HepG2 (cell line): ENCODE data around the gene ANKRD66.

Experiments used
- BCL3 ChIP-seq: sonication (generic); formaldehyde crosslinking; IDR thresholded peaks from 2 replicates; pipeline ENCODE4 v1.5.1; 2020; ENCODE audit warnings: mild to moderate bottlenecking, missing genetic modification reagents, moderate library complexity
- CTCF ChIP-seq: sonication (generic); formaldehyde crosslinking; IDR thresholded peaks from 2 replicates; pipeline ENCODE4 v1.5.0; 2020; ENCODE audit warnings: mild to moderate bottlenecking, missing genetic modification reagents, moderate library complexity
- ELK4 ChIP-seq: sonication (generic); formaldehyde crosslinking; IDR thresholded peaks from 2 replicates; pipeline ENCODE4 v1.9.0; 2021; ENCODE audit warnings: missing genetic modification reagents, borderline replicate concordance
- EZH2 ChIP-seq: conservative IDR thresholded peaks from 2 replicates; pipeline ENCODE4 v1.6.1; 2012; ENCODE audit warnings: mild to moderate bottlenecking, low read depth, low read length, moderate library complexity
- FOXM1 ChIP-seq: sonication (generic); formaldehyde crosslinking; IDR thresholded peaks from 2 replicates; pipeline ENCODE4 v1.5.0; 2020; ENCODE audit warnings: missing genetic modification reagents
- KDM1A ChIP-seq: IDR thresholded peaks from 2 replicates; pipeline ENCODE4 v1.6.1; 2016; ENCODE audit warnings: missing compliant biosample characterization
- POLR2AphosphoS2 ChIP-seq: IDR thresholded peaks from 2 replicates; pipeline ENCODE4 v1.6.1; 2011; ENCODE audit warnings: low read depth, low read length, improper control_type of control experiment
- POLR2AphosphoS5 ChIP-seq: IDR thresholded peaks from 2 replicates; pipeline ENCODE4 v1.6.1; 2012; ENCODE audit warnings: low read depth, low read length
- PRPF4 ChIP-seq: fragments of 200-400 bp; formaldehyde crosslinking; IDR thresholded peaks from 2 replicates; pipeline ENCODE4 v1.6.1; 2016; ENCODE audit warnings: low read length, low read depth; ENCODE audit not compliant: poor library complexity, severe bottlenecking
- SKIL ChIP-seq: sonication (generic); formaldehyde crosslinking; IDR thresholded peaks from 2 replicates; pipeline ENCODE4 v1.8.0; 2022; ENCODE audit warnings: missing genetic modification reagents, mild to moderate bottlenecking, moderate library complexity, borderline replicate concordance
- SP2 ChIP-seq: sonication (generic); formaldehyde crosslinking; IDR thresholded peaks from 2 replicates; pipeline ENCODE4 v1.5.1; 2020; ENCODE audit warnings: mild to moderate bottlenecking, missing genetic modification reagents
- SRSF4 ChIP-seq: fragments of 200-400 bp; formaldehyde crosslinking; IDR thresholded peaks from one replicate; pipeline ENCODE4 v1.6.1; 2018; ENCODE audit warnings: mild to moderate bottlenecking, low read depth, low read length, moderate library complexity; ENCODE audit not compliant: poor library complexity, severe bottlenecking
- STAT6 ChIP-seq: sonication (generic); formaldehyde crosslinking; IDR thresholded peaks from 2 replicates; pipeline ENCODE4 v1.4.0; 2020; ENCODE audit warnings: missing genetic modification reagents, mild to moderate bottlenecking, borderline replicate concordance
- ZFP1 ChIP-seq: IDR thresholded peaks from 2 replicates; pipeline ENCODE4 v1.6.1; 2016

- TF ChIP-seq KDM1A = no peak
- no peak for TF ChIP-seq ZFP1 (CRISPR knock-in tag)
- TF ChIP-seq POLR2AphosphoS5 = no peak
- no peak for TF ChIP-seq BCL3
- no peak for TF ChIP-seq FOXM1 (CRISPR knock-in tag)
- TF ChIP-seq ELK4 (CRISPR knock-in tag) = no peak
- TF ChIP-seq PRPF4 = no peak
- no peak for TF ChIP-seq SRSF4
- TF ChIP-seq SP2 (CRISPR knock-in tag) = no peak
- no peak for TF ChIP-seq CTCF
- no peak for TF ChIP-seq POLR2AphosphoS2
- TF ChIP-seq STAT6 (CRISPR knock-in tag) = no peak
- TF ChIP-seq EZH2 = no peak
- no peak for TF ChIP-seq SKIL (CRISPR knock-in tag)
These were observed 52.9 kb downstream of the ANKRD66 start for GRCh38 chr6:46799657-46800056.
